NCI-H2107 treated with DMSO at 0.1 percent for 48 hours (cell line): ENCODE measurements around the gene DNHD1.

Source experiments
- DNase-seq: peaks from one replicate; lab custom pipeline; 2025; ENCODE audit not compliant: unreplicated experiment; lab: John Stamatoyannopoulos, UW

DNHD1 gene

GRCh38 chr11:6583584-6583983 is 86.5 kb downstream of the DNHD1 start:
- no peak for DNase-seq

- no peak for DNase-seq
Observed at GRCh38 chr11:6584528-6584927, 87.4 kb downstream of the DNHD1 start.

GRCh38 chr11:6586434-6587359 is 89.6 kb downstream of the DNHD1 start:
- DNase-seq, result no peak

- no peak for DNase-seq
Observed at GRCh38 chr11:6587360-6587953, 90.4 kb downstream of the DNHD1 start.

GRCh38 chr11:6588018-6588417 is 90.9 kb downstream of the DNHD1 start:
- DNase-seq, result no peak

- no peak for DNase-seq
Observed at GRCh38 chr11:6594142-6594768, 97.2 kb downstream of the DNHD1 start.

- DNase-seq, result no peak
Observed at GRCh38 chr11:6596239-6596877, 99.3 kb downstream of the DNHD1 start.

GRCh38 chr11:6598555-6598954 is 101.5 kb downstream of the DNHD1 start:
- DNase-seq, result no peak

GRCh38 chr11:6599449-6599848 is 102.4 kb downstream of the DNHD1 start:
- DNase-seq, result no peak

- DNase-seq, result no peak
Observed at GRCh38 chr11:6599881-6600390, 102.9 kb downstream of the DNHD1 start.

- no peak for DNase-seq
Observed at GRCh38 chr11:6601041-6601461, 104.0 kb downstream of the DNHD1 start.

GRCh38 chr11:6602096-6602940 is 105.2 kb downstream of the DNHD1 start:
- DNase-seq, result no peak

- peak; percentile 56 for DNase-seq
Observed at GRCh38 chr11:6603287-6604080, 106.4 kb downstream of the DNHD1 start, which contains the start of the genes ILK and RRP8. ILK (plus strand) TSS chr11:6603774; CDS start chr11:6604272, 498 bp downstream. RRP8 (minus strand) TSS chr11:6603616; CDS start chr11:6603502, 114 bp downstream.

GRCh38 chr11:6604081-6604626 is 107.1 kb downstream of the DNHD1 start:
- no peak for DNase-seq

GRCh38 chr11:6604790-6605189 is 107.7 kb downstream of the DNHD1 start:
- DNase-seq, result no peak

- peak; percentile 6 for DNase-seq
Observed at GRCh38 chr11:6606471-6607189, 109.5 kb downstream of the DNHD1 start.

GRCh38 chr11:6607190-6607795 is 110.2 kb downstream of the DNHD1 start:
- no peak for DNase-seq

GRCh38 chr11:6608011-6608410 is 110.9 kb downstream of the DNHD1 start:
- no peak for DNase-seq
